ENCODE results near the gene LGALS3BP. TPM values are rescaled to one million over a fixed set of nuclear protein-coding genes. Genes with fewer than 3 reads are reported as not detected.

Gene LGALS3BP
- total and polyA plus RNA-seq, 2 of the 13 experiments (the other 11 are each of a cell fraction or from before 2014, with no cell fraction given), result 137 to 332 TPM

DNA sequence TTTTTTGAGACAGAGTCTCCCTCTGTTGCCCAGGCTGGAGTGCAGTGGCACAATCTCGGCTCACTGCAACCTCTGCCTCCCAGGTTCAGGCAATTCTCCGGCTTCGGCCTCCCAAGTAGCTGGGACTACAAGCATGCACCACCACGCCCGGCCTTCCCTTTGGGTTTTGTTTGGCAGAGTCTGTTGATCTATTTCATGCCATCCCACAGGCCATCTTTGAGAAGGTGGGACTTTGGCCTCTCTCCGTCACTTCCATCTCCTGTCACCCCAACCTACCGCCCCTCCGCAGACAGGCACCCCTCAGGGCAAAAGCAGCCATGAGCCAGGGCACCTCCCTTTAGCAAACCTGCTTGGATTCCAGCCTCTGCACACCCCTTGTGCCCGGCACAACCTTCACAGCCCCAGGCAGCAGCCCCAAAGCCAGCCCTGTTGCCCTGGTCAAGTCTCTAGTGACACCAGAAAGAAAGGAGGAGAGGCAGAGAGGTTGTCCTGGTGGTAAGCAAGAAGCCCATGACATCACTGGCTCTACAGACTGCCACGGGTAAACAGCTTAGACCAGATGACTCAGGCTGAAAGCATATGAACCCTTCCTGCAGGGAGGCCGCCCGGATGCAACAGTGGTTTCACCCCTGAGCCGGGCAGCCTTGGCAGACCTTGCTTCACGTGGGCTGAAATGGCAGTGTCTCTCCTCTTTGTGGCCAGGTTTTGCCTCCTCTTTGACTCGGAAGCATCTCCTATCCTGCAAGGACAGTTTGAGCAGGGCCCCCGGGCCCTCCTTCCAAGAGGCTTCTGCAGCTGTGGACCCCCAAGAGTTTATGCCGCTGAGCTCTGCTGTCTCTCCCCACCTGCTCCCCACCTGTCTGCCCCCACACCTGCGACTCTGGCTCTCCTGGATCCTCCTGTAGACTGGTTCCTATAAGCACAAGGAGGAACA lies 46.4 kb downstream of the LGALS3BP start (continued):
- TF ChIP-seq ZNF274 (CRISPR knock-in tag; IDR thresholded peaks at IDR 0.05) (peak; percentile 84), TOE1 (CRISPR knock-in tag; IDR thresholded peaks at IDR 0.05) (no peak), SAP130 (CRISPR knock-in tag; IDR thresholded peaks at IDR 0.05; ENCODE audit: low read depth) (peak; percentile 92), ETV5 (CRISPR knock-in tag; IDR thresholded peaks at IDR 0.05; ENCODE audit: borderline replicate concordance) (peak; percentile 95), ZNF773 (CRISPR knock-in tag; IDR thresholded peaks at IDR 0.05; ENCODE audit: borderline replicate concordance) (no peak), HIVEP1 (CRISPR knock-in tag; IDR thresholded peaks at IDR 0.05) (no peak), XRCC5 (optimal IDR thresholded peaks at IDR 0.05; ENCODE audit: low read length) (peak; percentile 52), SIN3B (IDR thresholded peaks at IDR 0.05; ENCODE audit: low read length) (no peak), IRX3 (CRISPR knock-in tag; IDR thresholded peaks at IDR 0.05; ENCODE audit: borderline replicate concordance, low read depth) (no peak), HNRNPUL1 (IDR thresholded peaks at IDR 0.05; ENCODE audit: low read depth, low read length) (no peak), KDM6A (CRISPR knock-in tag; IDR thresholded peaks at IDR 0.05; ENCODE audit: low read depth) (0 out of 2 replicates have a peak, but pooled peaks have one; percentile 23), ARNT2 (CRISPR knock-in tag; IDR thresholded peaks at IDR 0.05; ENCODE audit: low read depth) (no peak), ATM (IDR thresholded peaks at IDR 0.05; ENCODE audit: borderline replicate concordance) (no peak), ZNF30 (CRISPR knock-in tag; IDR thresholded peaks at IDR 0.05) (no peak), AGO2 (optimal IDR thresholded peaks at IDR 0.05; ENCODE audit: low read depth, low read length) (no peak)
- TF ChIP-seq, protein P1, sequence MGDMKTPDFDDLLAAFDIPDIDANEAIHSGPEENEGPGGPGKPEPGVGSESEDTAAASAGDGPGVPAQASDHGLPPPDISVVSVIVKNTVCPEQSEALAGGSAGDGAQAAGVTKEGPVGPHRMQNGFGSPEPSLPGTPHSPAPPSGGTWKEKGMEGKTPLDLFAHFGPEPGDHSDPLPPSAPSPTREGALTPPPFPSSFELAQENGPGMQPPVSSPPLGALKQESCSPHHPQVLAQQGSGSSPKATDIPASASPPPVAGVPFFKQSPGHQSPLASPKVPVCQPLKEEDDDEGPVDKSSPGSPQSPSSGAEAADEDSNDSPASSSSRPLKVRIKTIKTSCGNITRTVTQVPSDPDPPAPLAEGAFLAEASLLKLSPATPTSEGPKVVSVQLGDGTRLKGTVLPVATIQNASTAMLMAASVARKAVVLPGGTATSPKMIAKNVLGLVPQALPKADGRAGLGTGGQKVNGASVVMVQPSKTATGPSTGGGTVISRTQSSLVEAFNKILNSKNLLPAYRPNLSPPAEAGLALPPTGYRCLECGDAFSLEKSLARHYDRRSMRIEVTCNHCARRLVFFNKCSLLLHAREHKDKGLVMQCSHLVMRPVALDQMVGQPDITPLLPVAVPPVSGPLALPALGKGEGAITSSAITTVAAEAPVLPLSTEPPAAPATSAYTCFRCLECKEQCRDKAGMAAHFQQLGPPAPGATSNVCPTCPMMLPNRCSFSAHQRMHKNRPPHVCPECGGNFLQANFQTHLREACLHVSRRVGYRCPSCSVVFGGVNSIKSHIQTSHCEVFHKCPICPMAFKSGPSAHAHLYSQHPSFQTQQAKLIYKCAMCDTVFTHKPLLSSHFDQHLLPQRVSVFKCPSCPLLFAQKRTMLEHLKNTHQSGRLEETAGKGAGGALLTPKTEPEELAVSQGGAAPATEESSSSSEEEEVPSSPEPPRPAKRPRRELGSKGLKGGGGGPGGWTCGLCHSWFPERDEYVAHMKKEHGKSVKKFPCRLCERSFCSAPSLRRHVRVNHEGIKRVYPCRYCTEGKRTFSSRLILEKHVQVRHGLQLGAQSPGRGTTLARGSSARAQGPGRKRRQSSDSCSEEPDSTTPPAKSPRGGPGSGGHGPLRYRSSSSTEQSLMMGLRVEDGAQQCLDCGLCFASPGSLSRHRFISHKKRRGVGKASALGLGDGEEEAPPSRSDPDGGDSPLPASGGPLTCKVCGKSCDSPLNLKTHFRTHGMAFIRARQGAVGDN (CRISPR knock-in tag; IDR thresholded peaks at IDR 0.05), result peak; percentile 86
- TF ChIP-seq, protein P2, sequence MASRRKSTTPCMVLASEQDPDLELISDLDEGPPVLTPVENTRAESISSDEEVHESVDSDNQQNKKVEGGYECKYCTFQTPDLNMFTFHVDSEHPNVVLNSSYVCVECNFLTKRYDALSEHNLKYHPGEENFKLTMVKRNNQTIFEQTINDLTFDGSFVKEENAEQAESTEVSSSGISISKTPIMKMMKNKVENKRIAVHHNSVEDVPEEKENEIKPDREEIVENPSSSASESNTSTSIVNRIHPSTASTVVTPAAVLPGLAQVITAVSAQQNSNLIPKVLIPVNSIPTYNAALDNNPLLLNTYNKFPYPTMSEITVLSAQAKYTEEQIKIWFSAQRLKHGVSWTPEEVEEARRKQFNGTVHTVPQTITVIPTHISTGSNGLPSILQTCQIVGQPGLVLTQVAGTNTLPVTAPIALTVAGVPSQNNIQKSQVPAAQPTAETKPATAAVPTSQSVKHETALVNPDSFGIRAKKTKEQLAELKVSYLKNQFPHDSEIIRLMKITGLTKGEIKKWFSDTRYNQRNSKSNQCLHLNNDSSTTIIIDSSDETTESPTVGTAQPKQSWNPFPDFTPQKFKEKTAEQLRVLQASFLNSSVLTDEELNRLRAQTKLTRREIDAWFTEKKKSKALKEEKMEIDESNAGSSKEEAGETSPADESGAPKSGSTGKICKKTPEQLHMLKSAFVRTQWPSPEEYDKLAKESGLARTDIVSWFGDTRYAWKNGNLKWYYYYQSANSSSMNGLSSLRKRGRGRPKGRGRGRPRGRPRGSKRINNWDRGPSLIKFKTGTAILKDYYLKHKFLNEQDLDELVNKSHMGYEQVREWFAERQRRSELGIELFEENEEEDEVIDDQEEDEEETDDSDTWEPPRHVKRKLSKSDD (CRISPR knock-in tag; IDR thresholded peaks at IDR 0.05; ENCODE audit: low read depth), result no peak
- TF ChIP-seq, protein P3, sequence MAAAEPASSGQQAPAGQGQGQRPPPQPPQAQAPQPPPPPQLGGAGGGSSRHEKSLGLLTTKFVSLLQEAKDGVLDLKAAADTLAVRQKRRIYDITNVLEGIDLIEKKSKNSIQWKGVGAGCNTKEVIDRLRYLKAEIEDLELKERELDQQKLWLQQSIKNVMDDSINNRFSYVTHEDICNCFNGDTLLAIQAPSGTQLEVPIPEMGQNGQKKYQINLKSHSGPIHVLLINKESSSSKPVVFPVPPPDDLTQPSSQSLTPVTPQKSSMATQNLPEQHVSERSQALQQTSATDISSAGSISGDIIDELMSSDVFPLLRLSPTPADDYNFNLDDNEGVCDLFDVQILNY (CRISPR knock-in tag; conservative IDR thresholded peaks at IDR 0.05), result no peak
- TF ChIP-seq, protein P4, sequence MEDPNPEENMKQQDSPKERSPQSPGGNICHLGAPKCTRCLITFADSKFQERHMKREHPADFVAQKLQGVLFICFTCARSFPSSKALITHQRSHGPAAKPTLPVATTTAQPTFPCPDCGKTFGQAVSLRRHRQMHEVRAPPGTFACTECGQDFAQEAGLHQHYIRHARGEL (CRISPR knock-in tag; IDR thresholded peaks at IDR 0.05), result no peak
- TF ChIP-seq, protein P5, sequence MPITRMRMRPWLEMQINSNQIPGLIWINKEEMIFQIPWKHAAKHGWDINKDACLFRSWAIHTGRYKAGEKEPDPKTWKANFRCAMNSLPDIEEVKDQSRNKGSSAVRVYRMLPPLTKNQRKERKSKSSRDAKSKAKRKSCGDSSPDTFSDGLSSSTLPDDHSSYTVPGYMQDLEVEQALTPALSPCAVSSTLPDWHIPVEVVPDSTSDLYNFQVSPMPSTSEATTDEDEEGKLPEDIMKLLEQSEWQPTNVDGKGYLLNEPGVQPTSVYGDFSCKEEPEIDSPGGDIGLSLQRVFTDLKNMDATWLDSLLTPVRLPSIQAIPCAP (CRISPR knock-in tag; IDR thresholded peaks at IDR 0.05; ENCODE audit: low read depth), result no peak

Data from HepG2 (cell line).